K562 (cell line): ENCODE data around the gene KRTAP9-8. TPM values are rescaled to one million over a fixed set of nuclear protein-coding genes. Genes with fewer than 3 reads are reported as not detected.
A peak's percentile ranks its signal among the peaks of the same experiment; 100 is the strongest.

Source experiments
- ATAC-seq: fragments of 200-7000 bp; cut with Tn5 transposase; 3 replicates; pipeline ENCODE4 v1.9.1; 2020; ENCODE audit warnings: moderate library complexity
- BruUV-seq: library from RNA; stranded (reverse); fragments of 400-500 nt; replicated peaks from 2 replicates; lab custom pipeline; 2021; lab: Mats Ljungman, UMichigan
- CTCF ChIA-PET: fragments of 300-600 bp; formaldehyde crosslinking; extraction: SDS; loops from one replicate; lab custom pipeline; 2021; ENCODE audit warnings: low intra/inter-chr PET ratio; lab: Yijun Ruan, JAX
- POLR2A ChIA-PET: fragments of 300-600, 350-650 bp; sonication (Branson Sonifier 250); formaldehyde crosslinking; extraction: SDS; loops from one replicate; lab custom pipeline; 2021; ENCODE audit warnings: antibody characterized with exemption, inconsistent platforms; lab: Yijun Ruan, JAX
- DNase-seq, 4 experiments: peaks; one replicate each; pipeline versions ENCODE4 v3.0.0 to v3.0.0-alpha.2; 2011 to 2018; ENCODE audit warnings: low spot score in 3 of 4, mixed read lengths in 3 of 4; ENCODE audit errors: extremely low read depth in 1 of 4
- FAIRE-seq: peaks from 2 replicates; lab custom pipeline; 2011; peaks lifted over from hg19 to GRCh38; lab: Jason Lieb, UNC
- H2AFZ ChIP-seq: 2 replicates; pipeline ENCODE4 v1.6.0; 2011; ENCODE audit warnings: low read depth, low read length, control low read depth, inconsistent platforms
- H3K27ac ChIP-seq: fragments of 200-600 bp; 3 replicates; pipeline ENCODE4 v1.8.0; 2011; ENCODE audit warnings: low read depth, mild to moderate bottlenecking, control low read depth, inconsistent platforms, low read length, moderate library complexity, mixed read lengths; ENCODE audit errors: extremely low read depth
- H3K27me3 ChIP-seq, 2 experiments: fragments of 300-600 bp in 1 of 2; 2 replicates in 1 of 2; 3 replicates in 1 of 2; pipeline versions ENCODE4 v1.6.0 to v1.8.0; 2011; ENCODE audit warnings: inconsistent platforms in 2 of 2, low read length in 2 of 2, mild to moderate bottlenecking in 1 of 2, mixed read lengths in 1 of 2, moderate library complexity in 1 of 2; ENCODE audit not compliant: control insufficient read depth in 2 of 2, insufficient read depth in 2 of 2
- H3K36me3 ChIP-seq: fragments of 300-600 bp; 3 replicates; pipeline ENCODE4 v1.8.0; 2011; ENCODE audit warnings: mild to moderate bottlenecking, low read length, inconsistent platforms; ENCODE audit not compliant: control insufficient read depth, insufficient read depth
- H3K4me1 ChIP-seq, 2 experiments: fragments of 200-600 bp in 1 of 2; replicated peaks in 1 of 2; 2 replicates in 1 of 2; 3 replicates in 1 of 2; pipeline versions ENCODE4 v1.5.1 to v1.8.0; 2011; ENCODE audit warnings: inconsistent platforms in 2 of 2, low read length in 2 of 2, mild to moderate bottlenecking in 1 of 2, mixed read lengths in 1 of 2, moderate library complexity in 1 of 2; ENCODE audit not compliant: control insufficient read depth in 2 of 2, insufficient read depth in 2 of 2
- H3K4me2 ChIP-seq: 2 replicates; pipeline ENCODE4 v1.6.1; 2011; ENCODE audit warnings: low read length, control low read depth, inconsistent platforms, mixed read lengths; ENCODE audit not compliant: insufficient read depth
- H3K4me3 ChIP-seq: fragments of 200-600 bp; sonication (generic), shearing (Covaris generic); 2 replicates; pipeline ENCODE4 v1.5.1; 2016; ENCODE audit warnings: control low read depth, inconsistent platforms
- H3K79me2 ChIP-seq: fragments of 200-600 bp; 3 replicates; pipeline ENCODE4 v1.8.0; 2011; ENCODE audit warnings: low read length, inconsistent platforms; ENCODE audit not compliant: control insufficient read depth, insufficient read depth
- H3K9ac ChIP-seq, 2 experiments: 2 replicates each; pipeline versions ENCODE4 v1.6.0 to v1.6.1; 2011; ENCODE audit warnings: low read depth in 2 of 2, low read length in 2 of 2, control low read depth in 1 of 2, inconsistent platforms in 1 of 2, mild to moderate bottlenecking in 1 of 2, mixed read lengths in 1 of 2; ENCODE audit not compliant: insufficient read depth in 1 of 2
- H3K9me1 ChIP-seq: one replicate; pipeline ENCODE4 v1.6.0; 2011; ENCODE audit warnings: inconsistent platforms, mild to moderate bottlenecking, low read length, moderate library complexity; ENCODE audit not compliant: control insufficient read depth, insufficient read depth
- H3K9me3 ChIP-seq: replicated peaks from 2 replicates; pipeline ENCODE4 v1.5.1; 2011; ENCODE audit warnings: low read depth, low read length, inconsistent platforms; ENCODE audit not compliant: control insufficient read depth, insufficient read depth
- H4K20me1 ChIP-seq: replicated peaks from 2 replicates; pipeline ENCODE4 v1.6.1; 2011; ENCODE audit warnings: low read length, inconsistent platforms, mixed read lengths; ENCODE audit not compliant: control insufficient read depth, insufficient read depth
- CREB1 ChIP-seq, 2 experiments: sonication (generic) in 1 of 2; formaldehyde crosslinking in 1 of 2; IDR thresholded peaks; 2 replicates each; pipeline versions ENCODE4 v1.6.1 to v1.8.0; 2012 to 2022; ENCODE audit warnings: inconsistent platforms in 1 of 2, mild to moderate bottlenecking in 1 of 2, missing genetic modification reagents in 1 of 2, moderate library complexity in 1 of 2
- MAFG ChIP-seq: fragments of 450-650 bp; conservative IDR thresholded peaks from 2 replicates; pipeline ENCODE4 v1.6.1; 2016; ENCODE audit warnings: missing genetic modification characterization, missing compliant biosample characterization
- RBM25 ChIP-seq: fragments of 200-400 bp; formaldehyde crosslinking; IDR thresholded peaks from 2 replicates; pipeline ENCODE4 v1.6.1; 2018; ENCODE audit warnings: low read length, low read depth, moderate library complexity; ENCODE audit not compliant: severe bottlenecking
- ZHX1 ChIP-seq: fragments of 150-350 bp; conservative IDR thresholded peaks from 2 replicates; pipeline ENCODE4 v1.6.1; 2014; ENCODE audit warnings: low read length
- ZNF146 ChIP-seq: IDR thresholded peaks from one replicate; pipeline ENCODE4 v1.6.1; 2018; ENCODE audit warnings: missing compliant biosample characterization; ENCODE audit not compliant: unreplicated experiment
- ZNF57 ChIP-seq: fragments of 450-650 bp; formaldehyde crosslinking; IDR thresholded peaks from 2 replicates; pipeline ENCODE4 v1.4.0; 2020; ENCODE audit warnings: mild to moderate bottlenecking, moderate library complexity
- WGBS: fragments of 100-300 bp; shearing (Covaris generic); methylation state at CpG from one replicate; pipeline ENCODE4 v1.1.6; 2016; ENCODE audit warnings: low coverage, mixed read lengths; ENCODE audit not compliant: insufficient coverage; ENCODE audit errors: missing lambda C conversion rate; 5-methylcytosine and 5-hydroxymethylcytosine counted together
- in situ Hi-C: fragments of 300-500 bp; cut with MboI; formaldehyde crosslinking; loops from 4 replicates; pipeline ENCODE4 v1.15.0; 2018; ENCODE audit warnings: inconsistent platforms, mixed read lengths
- intact Hi-C: fragments of 100-400 bp; cut with micrococcal nuclease; formaldehyde crosslinking; loops from 2 replicates; pipeline ENCODE4 v1.14.2; 2022
- polyA plus RNA-seq, 8 experiments: library from polyadenylated mRNA; depleted of rRNA in 4 of 8; stranded (reverse) in 5 of 8; unstranded in 3 of 8; fragments of >200 nt; fragmentation: Nextera tagmentation in 2 of 8; fragmentation: Illumina TruSeq in 1 of 8; extraction: Ambion mirVana in 2 of 8; extraction: Trizol in 1 of 8; gene quantifications; 2 replicates each; pipeline versions ENCODE4 v1.2.1 to v1.2.3, GENCODE V29; 2011 to 2014; ENCODE audit warnings: inconsistent platforms in 1 of 8, missing spikeins in 1 of 8
- total RNA-seq, 7 experiments: library from RNA; depleted of rRNA in 6 of 7; stranded (reverse); fragments of >200 nt in 6 of 7; fragmentation: Illumina TruSeq in 2 of 7; extraction: Trizol in 2 of 7; gene quantifications; 2 replicates each; pipeline versions ENCODE4 v1.2.1 to v1.2.3, GENCODE V29; 2011 to 2021; ENCODE audit warnings: low replicate concordance in 1 of 7
- TF ChIP-seq, protein P1 (sequence below): sonication (generic); formaldehyde crosslinking; IDR thresholded peaks from 2 replicates; pipeline ENCODE4 v1.8.0; 2022; ENCODE audit warnings: missing genetic modification reagents, mild to moderate bottlenecking, borderline replicate concordance

Gene KRTAP9-8
- total and polyA plus RNA-seq, 9 of the 15 experiments (the other 6 are each of a cell fraction or from before 2014, with no cell fraction given), result not detected

DNA sequence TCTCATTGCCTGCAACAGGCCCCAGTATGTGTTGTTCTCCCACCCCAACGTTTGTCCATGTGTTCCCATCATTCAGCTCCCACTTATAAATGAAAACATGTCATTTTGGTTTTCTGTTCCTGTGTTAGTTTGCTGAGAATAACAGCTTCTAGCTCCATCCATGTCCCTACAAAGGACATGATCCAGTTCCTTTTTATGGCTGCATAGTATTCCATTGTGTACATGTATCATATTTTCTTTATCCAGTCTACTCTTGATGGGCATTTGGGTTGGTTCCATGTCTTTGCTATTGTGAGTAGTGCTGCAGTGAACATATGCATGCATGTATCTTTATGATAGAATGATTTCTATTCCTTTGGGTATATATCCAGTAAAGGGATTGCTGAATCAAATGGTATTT lies 22.1 kb upstream of the KRTAP9-8 start:
- H4K20me1 ChIP-seq, result no peaks in the 10 kb centered on the region
- peaks cover 0 to 15% of the 10 kb centered on the region in 2 experiments; a peak in 3 of 5 replicates for H3K27me3 ChIP-seq
- no peaks in the 10 kb centered on the region for H3K36me3 ChIP-seq
- no peak overlapping the region for H3K9ac ChIP-seq
- DNase-seq (no peak), FAIRE-seq (no peak), ATAC-seq (no peak)
- TF ChIP-seq MAFG (tag) (no peak), ZNF57 (CRISPR knock-in tag) (no peak), ZNF146 (peak; percentile 66), CREB1 (IDR thresholded peaks at IDR 0.05) (no peak), CREB1 (CRISPR knock-in tag; IDR thresholded peaks at IDR 0.05) (no peak), ZHX1 (no peak), RBM25 (peak; percentile 9)
- TF ChIP-seq, protein P1, sequence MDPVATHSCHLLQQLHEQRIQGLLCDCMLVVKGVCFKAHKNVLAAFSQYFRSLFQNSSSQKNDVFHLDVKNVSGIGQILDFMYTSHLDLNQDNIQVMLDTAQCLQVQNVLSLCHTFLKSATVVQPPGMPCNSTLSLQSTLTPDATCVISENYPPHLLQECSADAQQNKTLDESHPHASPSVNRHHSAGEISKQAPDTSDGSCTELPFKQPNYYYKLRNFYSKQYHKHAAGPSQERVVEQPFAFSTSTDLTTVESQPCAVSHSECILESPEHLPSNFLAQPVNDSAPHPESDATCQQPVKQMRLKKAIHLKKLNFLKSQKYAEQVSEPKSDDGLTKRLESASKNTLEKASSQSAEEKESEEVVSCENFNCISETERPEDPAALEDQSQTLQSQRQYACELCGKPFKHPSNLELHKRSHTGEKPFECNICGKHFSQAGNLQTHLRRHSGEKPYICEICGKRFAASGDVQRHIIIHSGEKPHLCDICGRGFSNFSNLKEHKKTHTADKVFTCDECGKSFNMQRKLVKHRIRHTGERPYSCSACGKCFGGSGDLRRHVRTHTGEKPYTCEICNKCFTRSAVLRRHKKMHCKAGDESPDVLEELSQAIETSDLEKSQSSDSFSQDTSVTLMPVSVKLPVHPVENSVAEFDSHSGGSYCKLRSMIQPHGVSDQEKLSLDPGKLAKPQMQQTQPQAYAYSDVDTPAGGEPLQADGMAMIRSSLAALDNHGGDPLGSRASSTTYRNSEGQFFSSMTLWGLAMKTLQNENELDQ (CRISPR knock-in tag), result no peak
- POLR2A ChIA-PET, result no interaction called here
- no peaks in the 10 kb centered on the region for H3K9me1 ChIP-seq
- no TSS peak for BruUV-seq
- no peaks in the 10 kb centered on the region; a peak in 1 of 5 replicates for H3K4me1 ChIP-seq
- no peak overlapping the region for H2AFZ ChIP-seq
- no peak overlapping the region for H3K4me2 ChIP-seq
- intact Hi-C loops (no loop called here), in situ Hi-C loops (no loop called here)
- H3K79me2 ChIP-seq, result no peaks in the 10 kb centered on the region
- CTCF ChIA-PET, result no interaction called here
- no peaks in the 10 kb centered on the region for H3K9me3 ChIP-seq
- WGBS, result 0% methylated on average over 1 of the region's 1 CpG
- H3K27ac ChIP-seq, result no peak overlapping the region
- H3K4me3 ChIP-seq, result no peak overlapping the region
